ENCODE data around the gene IFIT1B.

- no peak for TF ChIP-seq ZSCAN18 (CRISPR knock-in tag; IDR thresholded peaks at IDR 0.05)
- TF ChIP-seq CREB1 (CRISPR knock-in tag; IDR thresholded peaks at IDR 0.05) = no peak
- TF ChIP-seq CTCF (IDR thresholded peaks at IDR 0.05) = no peak
- TF ChIP-seq ZNF263 (CRISPR knock-in tag; IDR thresholded peaks at IDR 0.05; ENCODE audit: low read depth) = no peak
- no peak for TF ChIP-seq MAX (CRISPR knock-in tag; IDR thresholded peaks at IDR 0.05)
- no peak for TF ChIP-seq ATF3 (CRISPR knock-in tag; conservative IDR thresholded peaks at IDR 0.05)
- no peak for TF ChIP-seq IRF2 (CRISPR knock-in tag; IDR thresholded peaks at IDR 0.05; ENCODE audit: borderline replicate concordance, low read depth)
- TF ChIP-seq SMAD4 (CRISPR knock-in tag; IDR thresholded peaks at IDR 0.05) = no peak
- TF ChIP-seq ZNF138 (CRISPR knock-in tag; conservative IDR thresholded peaks at IDR 0.05) = no peak
- TF ChIP-seq RORB (CRISPR knock-in tag; IDR thresholded peaks at IDR 0.05) = no peak
These were observed 29.4 kb upstream of the IFIT1B start for GRCh38 chr10:89348481-89348880.

All from WTC11 (cell line).